Mucosa of descending colon (tissue), 3 donors: ENCODE data around the gene GNG7. TPM values are rescaled to one million over a fixed set of nuclear protein-coding genes. Genes with fewer than 3 reads are reported as not detected.

Experiments
- ATAC-seq: fragments of 200-7000 bp; cut with Tn5 transposase; one replicate; pipeline ENCODE4 v1.9.1; 2020; ENCODE audit warnings: mild to moderate bottlenecking, moderate library complexity
- DNase-seq, 3 donors: peaks; one replicate each; pipeline ENCODE4 v3.0.0-alpha.2; 2020
- H3K36me3 ChIP-seq: fragments of 200-600 bp; one replicate; pipeline ENCODE4 v1.8.0; 2021; ENCODE audit warnings: low read depth, mild to moderate bottlenecking
- H3K4me1 ChIP-seq: fragments of 200-600 bp; one replicate; pipeline ENCODE4 v1.8.0; 2021; ENCODE audit warnings: low read depth, mild to moderate bottlenecking
- H3K4me3 ChIP-seq: fragments of 200-600 bp; one replicate; pipeline ENCODE4 v1.8.0; 2021; ENCODE audit warnings: mild to moderate bottlenecking
- H3K9me3 ChIP-seq: fragments of 200-600 bp; one replicate; pipeline ENCODE4 v1.8.0; 2021; ENCODE audit warnings: mild to moderate bottlenecking
- intact Hi-C, 2 donors: fragments of 100-400 bp; cut with DNase I in 1 of 2; cut with micrococcal nuclease in 1 of 2; formaldehyde crosslinking; loops; one replicate each; pipeline versions ENCODE4 v1.11.0 to v1.11.1; 2022; cut with DNase I, micrococcal nuclease
- total RNA-seq, 3 donors: library from RNA; stranded (reverse); fragmentation: NEBNext Ultra II Directional in 2 of 3; extraction: Animal tissue kit (Norgen Biotek cat#: 25700) in 2 of 3; gene quantifications; one replicate each; pipeline versions ENCODE4 v1.2.1 to v1.2.4, GENCODE V29; 2021 to 2023
- TF ChIP-seq, protein P1 (sequence below): fragments of 200-600 bp; IDR thresholded peaks from one replicate; pipeline ENCODE4 v1.8.0; 2022; ENCODE audit warnings: antibody characterized with exemption, mild to moderate bottlenecking
- donor health status: DM: no; HTN: no; CAD: no; lungs with moderate emphysema.
- donor health status: DM: no; HTN: no; CAD: no.
- donor health status: DM: no; HTN: yes; CAD: no.

The GNG7 gene
- total RNA-seq, 3 donors from 2014 or later: 2.5 to 6.9 (median 2.9) TPM

DNA sequence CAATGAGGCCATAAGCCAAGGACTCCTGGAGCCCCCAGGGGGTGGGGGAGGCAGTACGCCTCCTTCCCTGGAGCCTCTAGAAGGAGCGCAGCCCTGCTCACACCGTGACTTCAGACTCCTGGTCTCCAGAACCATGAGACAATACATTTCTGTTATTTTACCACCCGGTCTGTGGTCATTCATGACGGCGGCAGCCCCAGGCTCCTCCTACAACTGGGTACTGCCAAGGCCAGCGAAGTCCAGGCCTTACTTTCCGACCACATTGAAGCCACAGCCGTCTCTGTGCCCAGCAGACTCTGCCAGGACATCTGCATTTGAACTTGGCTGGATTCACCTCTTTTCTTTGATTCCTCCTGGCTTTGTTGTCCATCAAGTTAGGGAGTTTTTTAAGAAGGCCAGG lies 10.5 kb downstream of the GNG7 start:
- Histone ChIP-seq H3K4me3 (no peak overlapping the region), H3K9me3 (no peaks in the 10 kb centered on the region), H3K4me1 (peaks cover 4% of the 10 kb centered on the region), H3K36me3 (no peaks in the 10 kb centered on the region)
- ATAC-seq (no peak), DNase-seq (no peak)
- TF ChIP-seq, protein P1, sequence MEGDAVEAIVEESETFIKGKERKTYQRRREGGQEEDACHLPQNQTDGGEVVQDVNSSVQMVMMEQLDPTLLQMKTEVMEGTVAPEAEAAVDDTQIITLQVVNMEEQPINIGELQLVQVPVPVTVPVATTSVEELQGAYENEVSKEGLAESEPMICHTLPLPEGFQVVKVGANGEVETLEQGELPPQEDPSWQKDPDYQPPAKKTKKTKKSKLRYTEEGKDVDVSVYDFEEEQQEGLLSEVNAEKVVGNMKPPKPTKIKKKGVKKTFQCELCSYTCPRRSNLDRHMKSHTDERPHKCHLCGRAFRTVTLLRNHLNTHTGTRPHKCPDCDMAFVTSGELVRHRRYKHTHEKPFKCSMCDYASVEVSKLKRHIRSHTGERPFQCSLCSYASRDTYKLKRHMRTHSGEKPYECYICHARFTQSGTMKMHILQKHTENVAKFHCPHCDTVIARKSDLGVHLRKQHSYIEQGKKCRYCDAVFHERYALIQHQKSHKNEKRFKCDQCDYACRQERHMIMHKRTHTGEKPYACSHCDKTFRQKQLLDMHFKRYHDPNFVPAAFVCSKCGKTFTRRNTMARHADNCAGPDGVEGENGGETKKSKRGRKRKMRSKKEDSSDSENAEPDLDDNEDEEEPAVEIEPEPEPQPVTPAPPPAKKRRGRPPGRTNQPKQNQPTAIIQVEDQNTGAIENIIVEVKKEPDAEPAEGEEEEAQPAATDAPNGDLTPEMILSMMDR: no peak
- intact Hi-C loops: no loop called here

DNA sequence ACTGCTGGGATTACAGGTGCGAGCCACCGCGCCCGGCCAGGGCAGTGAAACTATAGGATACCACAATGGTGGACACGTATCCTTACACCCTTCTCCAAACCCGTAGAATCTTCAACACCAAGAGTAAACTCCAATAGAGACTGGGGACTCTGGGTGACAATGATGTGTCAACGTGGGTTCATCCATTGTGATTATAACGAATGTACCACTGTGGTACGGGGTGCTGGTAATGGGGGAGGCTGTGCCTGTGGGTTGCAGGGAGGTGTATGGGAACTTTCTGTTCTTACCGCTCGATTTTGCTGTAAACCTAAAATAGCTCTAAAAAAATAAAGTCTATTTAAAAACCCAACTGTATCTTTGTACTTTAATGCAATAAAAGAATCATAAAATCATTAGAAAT lies 11.6 kb downstream of the GNG7 start:
- TF ChIP-seq, protein P1: no peak
- H3K9me3 ChIP-seq: no peaks in the 10 kb centered on the region
- H3K36me3 ChIP-seq: no peaks in the 10 kb centered on the region
- ATAC-seq (no peak), DNase-seq (no peak)
- no peak overlapping the region for H3K4me3 ChIP-seq
- intact Hi-C loops: no loop called here
- peaks cover 2% of the 10 kb centered on the region for H3K4me1 ChIP-seq

DNA sequence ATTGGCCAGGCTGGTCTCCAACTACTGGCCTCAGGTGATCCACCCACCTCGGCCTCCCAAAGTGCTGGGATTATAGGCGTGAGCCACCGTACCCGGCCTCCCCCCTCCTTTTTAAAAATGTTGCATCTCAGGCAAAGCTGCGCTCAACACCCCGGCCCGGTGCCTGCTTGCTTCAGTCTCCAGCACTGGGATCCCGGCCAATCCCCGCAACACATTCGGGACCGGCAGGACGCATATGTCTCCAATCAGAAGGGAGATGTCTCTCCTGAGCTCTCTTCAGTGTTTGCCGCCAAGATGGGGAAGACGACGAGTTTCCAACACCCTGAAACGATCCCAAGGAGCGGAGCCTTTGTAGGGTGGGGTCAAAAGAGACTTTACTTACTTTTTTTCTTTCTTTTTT lies 16.1 kb downstream of the GNG7 start:
- no peaks in the 10 kb centered on the region for H3K9me3 ChIP-seq
- no peak overlapping the region for H3K4me3 ChIP-seq
- TF ChIP-seq, protein P1: no peak
- H3K4me1 ChIP-seq: no peaks in the 10 kb centered on the region
- H3K36me3 ChIP-seq: no peaks in the 10 kb centered on the region
- DNase-seq (no peak), ATAC-seq (no peak)
- intact Hi-C loops: no loop called here

DNA sequence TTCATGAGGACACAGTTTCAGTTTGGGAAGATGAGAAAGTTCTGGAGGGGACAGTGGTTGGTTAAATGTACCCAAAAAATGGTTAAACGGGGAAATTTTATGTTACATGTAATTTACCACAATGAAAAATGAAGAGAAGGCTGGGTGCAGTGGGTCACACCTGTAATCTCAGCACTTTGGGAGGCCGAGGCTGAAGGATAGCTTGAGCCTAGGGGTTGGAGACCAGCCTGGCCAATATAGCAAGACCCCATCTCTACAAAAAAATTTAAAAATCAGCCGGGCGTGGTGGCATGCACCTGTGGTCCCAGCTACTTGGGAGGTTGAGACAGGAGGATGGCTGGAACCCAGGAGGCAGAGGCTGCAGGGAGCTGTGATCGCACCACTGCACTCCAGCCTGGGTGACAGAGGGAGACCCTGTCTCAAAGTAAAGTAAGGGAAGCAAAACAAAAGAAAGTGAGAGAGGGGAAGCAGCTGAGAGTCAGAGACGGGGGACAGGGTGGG lies 17.2 kb downstream of the GNG7 start:
- ATAC-seq (no peak), DNase-seq (no peak)
- Histone ChIP-seq H3K4me1 (no peaks in the 10 kb centered on the region), H3K9me3 (no peaks in the 10 kb centered on the region), H3K4me3 (no peak overlapping the region), H3K36me3 (no peaks in the 10 kb centered on the region)
- TF ChIP-seq, protein P1: no peak
- intact Hi-C loops: no loop called here

DNA sequence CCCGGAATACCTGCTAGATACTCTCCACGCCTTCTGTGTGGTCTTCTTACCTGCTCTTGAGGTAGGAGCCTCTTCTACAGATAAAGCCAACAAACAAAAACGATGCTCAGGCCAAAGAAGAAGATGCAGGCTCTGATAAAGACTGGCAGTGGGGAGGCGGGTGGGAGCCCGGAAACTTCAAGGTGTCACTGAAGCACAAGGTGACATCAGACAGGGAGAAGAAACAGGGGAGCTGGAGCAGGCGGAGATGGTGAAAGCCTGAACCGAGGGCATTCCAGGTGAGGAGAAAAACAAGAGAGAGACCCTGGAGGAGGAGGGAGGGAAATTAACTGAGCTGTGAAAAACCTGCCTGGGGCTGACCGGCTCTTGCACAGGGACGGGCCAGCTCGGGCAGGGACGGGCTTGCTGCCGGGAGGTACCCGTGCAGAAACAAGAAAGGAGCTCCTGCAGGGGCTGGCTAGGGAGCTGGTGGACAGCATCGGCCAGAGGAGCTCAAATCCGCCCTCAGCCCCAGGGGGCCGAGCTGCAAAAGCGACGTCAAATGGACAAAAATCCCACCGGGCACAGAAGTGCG lies 19.0 kb downstream of the GNG7 start:
- intact Hi-C loops: no loop called here
- ATAC-seq (no peak), DNase-seq (no peak)
- Histone ChIP-seq H3K4me1 (no peaks in the 10 kb centered on the region), H3K36me3 (no peaks in the 10 kb centered on the region), H3K9me3 (no peaks in the 10 kb centered on the region), H3K4me3 (no peak overlapping the region)
- TF ChIP-seq, protein P1: no peak

DNA sequence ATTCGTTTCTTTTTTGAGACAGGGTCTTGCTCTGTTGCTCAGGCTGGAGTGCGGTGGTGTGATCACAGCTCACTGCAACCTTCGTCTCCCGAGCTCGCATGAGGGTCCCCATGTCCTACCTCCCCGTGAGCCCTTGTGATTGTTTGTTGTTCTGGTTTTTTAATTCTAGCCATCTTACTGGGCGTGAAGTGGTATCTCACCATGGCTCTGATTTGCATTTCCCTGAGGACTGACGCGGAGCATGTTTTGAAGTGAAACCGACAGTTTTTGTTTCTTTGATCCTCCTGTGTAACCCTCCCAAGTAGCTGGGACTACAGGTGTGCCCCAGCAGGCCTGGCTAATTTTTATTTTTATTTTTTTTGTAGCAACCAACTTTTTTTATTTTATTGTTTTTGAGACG lies 21.7 kb downstream of the GNG7 start:
- no peaks in the 10 kb centered on the region for H3K4me1 ChIP-seq
- no peaks in the 10 kb centered on the region for H3K36me3 ChIP-seq
- H3K9me3 ChIP-seq: no peaks in the 10 kb centered on the region
- H3K4me3 ChIP-seq: no peak overlapping the region
- ATAC-seq: peak; percentile 34
- TF ChIP-seq, protein P1: no peak
- intact Hi-C loops: no loop called here
- no peak for DNase-seq
